Brain microvascular endothelial cell (primary cell): ENCODE measurements around the gene ZNG1B.
"Not testable (repeated sequence)": the region's sequence is repeated elsewhere in the genome, so short reads cannot be mapped to it uniquely, and the experiment has no call there.

Source experiments
- DNase-seq: peaks from one replicate; pipeline ENCODE4 v3.0.0-alpha.2; 2020
- H3K27ac ChIP-seq: fragments of 250-450 bp; sonication (Bioruptor Pico); 2 replicates; pipeline ENCODE4 v1.5.1; 2020; ENCODE audit warnings: mild to moderate bottlenecking, moderate library complexity
- H3K27me3 ChIP-seq: fragments of 250-450 bp; sonication (Bioruptor Pico); replicated peaks from 2 replicates; pipeline ENCODE4 v1.5.1; 2020; ENCODE audit warnings: mild to moderate bottlenecking
- H3K36me3 ChIP-seq: fragments of 250-450 bp; sonication (Bioruptor Pico); replicated peaks from 2 replicates; pipeline ENCODE4 v1.5.1; 2020; ENCODE audit warnings: mild to moderate bottlenecking
- H3K4me3 ChIP-seq: 2 replicates; pipeline ENCODE4 v1.5.1; 2011; ENCODE audit warnings: low read depth, mild to moderate bottlenecking, control low read depth, low read length, moderate library complexity
- in situ Hi-C: cut with HindIII; loops from 2 replicates; pipeline ENCODE4 v1.10.0; 2017; ENCODE audit warnings: low sequenced_read_pairs, low pct_ligation_motif_present

The ZNG1B gene

GRCh38 chr2:113465770-113466169 is 28.3 kb downstream of the ZNG1B start:
- in situ Hi-C loops, H3K36me3 ChIP-seq, H3K27ac ChIP-seq, H3K4me3 ChIP-seq, DNase-seq, H3K27me3 ChIP-seq: not testable (repeated sequence)

- not testable (repeated sequence) for H3K27ac ChIP-seq, H3K4me3 ChIP-seq
Observed at GRCh38 chr2:113476688-113477368, 39.3 kb downstream of the ZNG1B start.

GRCh38 chr2:113496527-113496926 is 59.0 kb downstream of the ZNG1B start:
- H3K27ac ChIP-seq, H3K4me3 ChIP-seq, H3K36me3 ChIP-seq, DNase-seq, in situ Hi-C loops, H3K27me3 ChIP-seq: not testable (repeated sequence)

More at GRCh38 chr2:113476688-113477368, 39.3 kb downstream of the ZNG1B start:
- H3K36me3 ChIP-seq, DNase-seq, in situ Hi-C loops, H3K27me3 ChIP-seq: not testable (repeated sequence)

- H3K27ac ChIP-seq, DNase-seq, H3K36me3 ChIP-seq, H3K4me3 ChIP-seq, in situ Hi-C loops: not testable (repeated sequence)
- peaks cover 20% of the 10 kb centered on the region for H3K27me3 ChIP-seq
Observed at GRCh38 chr2:113498365-113498764, 60.9 kb downstream of the ZNG1B start, which contains the start of gene FOXD4L1. Gene FOXD4L1 (plus strand): TSS chr2:113498665. CDS start chr2:113499257, 592 bp downstream.

GRCh38 chr2:113499019-113499885 is 61.8 kb downstream of the ZNG1B start:
- DNase-seq, H3K27ac ChIP-seq, in situ Hi-C loops, H3K36me3 ChIP-seq, H3K4me3 ChIP-seq: not testable (repeated sequence)
- peaks cover 28% of the 10 kb centered on the region for H3K27me3 ChIP-seq

GRCh38 chr2:113499886-113500722 is 62.6 kb downstream of the ZNG1B start:
- H3K4me3 ChIP-seq, H3K36me3 ChIP-seq, H3K27ac ChIP-seq, DNase-seq, in situ Hi-C loops: not testable (repeated sequence)
- H3K27me3 ChIP-seq: peaks cover 29% of the 10 kb centered on the region

GRCh38 chr2:113500723-113501038 is 63.2 kb downstream of the ZNG1B start:
- H3K27ac ChIP-seq, in situ Hi-C loops, DNase-seq, H3K4me3 ChIP-seq, H3K36me3 ChIP-seq: not testable (repeated sequence)
- H3K27me3 ChIP-seq: peaks cover 29% of the 10 kb centered on the region

GRCh38 chr2:113502216-113503093 is 65.0 kb downstream of the ZNG1B start:
- H3K4me3 ChIP-seq, DNase-seq, H3K27ac ChIP-seq, in situ Hi-C loops, H3K36me3 ChIP-seq: not testable (repeated sequence)
- peaks cover 31% of the 10 kb centered on the region for H3K27me3 ChIP-seq

- DNase-seq, H3K27ac ChIP-seq, in situ Hi-C loops, H3K36me3 ChIP-seq: not testable (repeated sequence)
- Histone ChIP-seq H3K27me3 (peaks cover 31% of the 10 kb centered on the region), H3K4me3 (peak overlapping the region; percentile 3)
Observed at GRCh38 chr2:113503094-113504042, 65.9 kb downstream of the ZNG1B start.

GRCh38 chr2:113504081-113504480 is 66.6 kb downstream of the ZNG1B start:
- DNase-seq, in situ Hi-C loops: not testable (repeated sequence)
- peaks cover 30% of the 10 kb centered on the region for H3K27me3 ChIP-seq

GRCh38 chr2:113507394-113508140 is 70.1 kb downstream of the ZNG1B start:
- H3K4me3 ChIP-seq, in situ Hi-C loops: not testable (repeated sequence)
- H3K27me3 ChIP-seq: peaks cover 17% of the 10 kb centered on the region

More at GRCh38 chr2:113504081-113504480, 66.6 kb downstream of the ZNG1B start:
- not testable (repeated sequence) for H3K36me3 ChIP-seq, H3K4me3 ChIP-seq, H3K27ac ChIP-seq

GRCh38 chr2:113508187-113508586 is 70.7 kb downstream of the ZNG1B start:
- DNase-seq, H3K4me3 ChIP-seq, in situ Hi-C loops, H3K27ac ChIP-seq, H3K36me3 ChIP-seq: not testable (repeated sequence)
- peaks cover 13% of the 10 kb centered on the region for H3K27me3 ChIP-seq

More at GRCh38 chr2:113507394-113508140, 70.1 kb downstream of the ZNG1B start:
- H3K27ac ChIP-seq, DNase-seq, H3K36me3 ChIP-seq: not testable (repeated sequence)
